Neural crest cell (in vitro differentiated cells): ENCODE measurements around the gene CLCNKA. TPM values are rescaled to one million over a fixed set of nuclear protein-coding genes. Genes with fewer than 3 reads are reported as not detected.

Experiments used
- DNase-seq: peaks from one replicate; pipeline ENCODE4 v3.0.0; 2021; ENCODE audit warnings: low read depth, mixed read lengths, low spot score
- H3K27ac Mint-ChIP-seq: one replicate; pipeline ENCODE4 v1.8.0; 2021; ENCODE audit warnings: mild to moderate bottlenecking, mixed read lengths; ENCODE audit not compliant: unreplicated experiment
- H3K27me3 Mint-ChIP-seq: 2 replicates; pipeline ENCODE4 v1.8.0; 2021; ENCODE audit warnings: low read depth, mild to moderate bottlenecking, mixed read lengths
- H3K36me3 Mint-ChIP-seq: 2 replicates; pipeline ENCODE4 v1.8.0; 2021; ENCODE audit warnings: low read depth, mild to moderate bottlenecking, mixed read lengths
- H3K4me1 Mint-ChIP-seq: 2 replicates; pipeline ENCODE4 v1.8.0; 2021; ENCODE audit warnings: mixed read lengths
- H3K4me3 Mint-ChIP-seq: one replicate; pipeline ENCODE4 v1.8.0; 2021; ENCODE audit warnings: mild to moderate bottlenecking, mixed read lengths
- H3K9me3 Mint-ChIP-seq: 2 replicates; pipeline ENCODE4 v1.8.0; 2021; ENCODE audit warnings: mixed read lengths
- total RNA-seq: library from RNA; stranded (reverse); gene quantifications from 2 replicates; pipeline ENCODE4 v1.2.1, GENCODE V29; 2021
- TF ChIP-seq, protein P1 (sequence below): fragments of 200-600 bp; sonication (generic); conservative IDR thresholded peaks from 2 replicates; pipeline ENCODE4 v1.5.0; 2021; ENCODE audit warnings: antibody characterized with exemption, mild to moderate bottlenecking

The CLCNKA gene
- total RNA-seq, 1 donor from 2014 or later: not detected

DNA sequence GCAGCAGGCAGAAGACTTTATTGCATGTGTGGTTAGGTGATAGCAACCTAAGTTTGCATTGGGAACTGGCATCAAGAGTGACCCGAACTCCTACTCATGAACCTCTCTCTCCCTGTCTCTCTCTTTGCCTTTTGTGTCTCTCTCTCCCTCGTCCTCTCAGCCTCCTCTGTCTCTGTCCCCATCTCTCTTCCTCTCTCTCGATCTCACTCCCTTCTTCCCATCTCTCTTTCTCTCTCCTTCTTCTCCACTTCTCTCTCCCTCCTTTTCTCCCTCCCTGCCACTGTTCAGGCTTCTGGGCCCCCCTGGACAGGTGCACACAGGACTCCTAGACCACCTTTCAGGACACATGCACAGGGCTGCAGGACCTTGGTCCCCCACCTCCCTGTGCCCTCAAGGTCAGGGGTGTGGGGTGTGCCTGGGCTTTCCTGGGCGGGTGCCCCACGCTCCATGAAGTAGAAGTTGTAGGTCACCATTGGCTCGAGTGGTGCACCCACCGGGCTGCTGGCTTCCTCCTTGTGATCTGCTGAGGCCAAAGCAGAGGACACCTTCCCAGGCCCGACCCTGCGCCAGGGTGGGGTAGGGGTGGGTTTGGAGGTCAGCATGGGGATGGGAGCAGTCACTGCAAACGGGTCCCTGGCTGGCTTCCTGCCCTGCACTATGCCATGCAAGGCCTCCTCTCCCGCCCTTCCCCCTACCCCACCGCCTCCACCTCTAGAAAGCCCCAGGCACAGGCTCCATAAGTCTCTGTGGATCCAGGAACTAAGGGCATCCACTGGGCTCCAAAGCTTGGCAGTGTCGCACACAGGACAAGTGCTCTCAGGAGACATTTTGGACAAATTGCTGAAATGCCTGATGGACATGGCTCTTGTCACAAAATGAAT, 32.7 kb upstream of the CLCNKA start:
- Mint-ChIP-seq H3K36me3 (no peaks in the 10 kb centered on the region), H3K4me3 (no peak overlapping the region), H3K27me3 (peaks cover 3% of the 10 kb centered on the region), H3K4me1 (peaks cover 4% of the 10 kb centered on the region), H3K9me3 (no peaks in the 10 kb centered on the region), H3K27ac (no peak overlapping the region)
- no peak for DNase-seq
- TF ChIP-seq, protein P1, sequence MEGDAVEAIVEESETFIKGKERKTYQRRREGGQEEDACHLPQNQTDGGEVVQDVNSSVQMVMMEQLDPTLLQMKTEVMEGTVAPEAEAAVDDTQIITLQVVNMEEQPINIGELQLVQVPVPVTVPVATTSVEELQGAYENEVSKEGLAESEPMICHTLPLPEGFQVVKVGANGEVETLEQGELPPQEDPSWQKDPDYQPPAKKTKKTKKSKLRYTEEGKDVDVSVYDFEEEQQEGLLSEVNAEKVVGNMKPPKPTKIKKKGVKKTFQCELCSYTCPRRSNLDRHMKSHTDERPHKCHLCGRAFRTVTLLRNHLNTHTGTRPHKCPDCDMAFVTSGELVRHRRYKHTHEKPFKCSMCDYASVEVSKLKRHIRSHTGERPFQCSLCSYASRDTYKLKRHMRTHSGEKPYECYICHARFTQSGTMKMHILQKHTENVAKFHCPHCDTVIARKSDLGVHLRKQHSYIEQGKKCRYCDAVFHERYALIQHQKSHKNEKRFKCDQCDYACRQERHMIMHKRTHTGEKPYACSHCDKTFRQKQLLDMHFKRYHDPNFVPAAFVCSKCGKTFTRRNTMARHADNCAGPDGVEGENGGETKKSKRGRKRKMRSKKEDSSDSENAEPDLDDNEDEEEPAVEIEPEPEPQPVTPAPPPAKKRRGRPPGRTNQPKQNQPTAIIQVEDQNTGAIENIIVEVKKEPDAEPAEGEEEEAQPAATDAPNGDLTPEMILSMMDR: no peak

DNA sequence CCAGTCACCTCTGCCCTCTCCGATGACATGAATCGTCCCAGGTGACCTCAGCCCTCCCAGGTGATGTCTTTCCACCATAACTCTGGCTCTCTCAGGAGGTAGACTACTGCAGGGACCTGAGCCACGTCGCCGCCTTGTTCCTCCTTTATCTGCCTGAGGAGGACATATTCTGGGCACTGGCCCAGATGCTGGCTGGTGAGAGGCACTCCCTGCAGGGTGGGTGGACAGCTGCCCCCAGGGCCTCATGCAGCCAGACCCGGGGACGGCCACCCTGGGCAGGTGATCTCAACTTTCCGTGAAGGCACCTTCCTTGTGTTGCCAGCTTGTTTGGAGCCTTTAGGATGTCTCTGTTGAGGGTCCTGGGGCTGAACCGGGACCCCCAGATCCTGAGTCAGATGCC, 32.1 kb upstream of the CLCNKA start:
- Mint-ChIP-seq H3K27ac (no peak overlapping the region), H3K9me3 (no peaks in the 10 kb centered on the region), H3K4me3 (no peak overlapping the region), H3K36me3 (no peaks in the 10 kb centered on the region), H3K4me1 (peaks cover 4% of the 10 kb centered on the region), H3K27me3 (no peaks in the 10 kb centered on the region)
- TF ChIP-seq, protein P1: no peak
- no peak for DNase-seq

DNA sequence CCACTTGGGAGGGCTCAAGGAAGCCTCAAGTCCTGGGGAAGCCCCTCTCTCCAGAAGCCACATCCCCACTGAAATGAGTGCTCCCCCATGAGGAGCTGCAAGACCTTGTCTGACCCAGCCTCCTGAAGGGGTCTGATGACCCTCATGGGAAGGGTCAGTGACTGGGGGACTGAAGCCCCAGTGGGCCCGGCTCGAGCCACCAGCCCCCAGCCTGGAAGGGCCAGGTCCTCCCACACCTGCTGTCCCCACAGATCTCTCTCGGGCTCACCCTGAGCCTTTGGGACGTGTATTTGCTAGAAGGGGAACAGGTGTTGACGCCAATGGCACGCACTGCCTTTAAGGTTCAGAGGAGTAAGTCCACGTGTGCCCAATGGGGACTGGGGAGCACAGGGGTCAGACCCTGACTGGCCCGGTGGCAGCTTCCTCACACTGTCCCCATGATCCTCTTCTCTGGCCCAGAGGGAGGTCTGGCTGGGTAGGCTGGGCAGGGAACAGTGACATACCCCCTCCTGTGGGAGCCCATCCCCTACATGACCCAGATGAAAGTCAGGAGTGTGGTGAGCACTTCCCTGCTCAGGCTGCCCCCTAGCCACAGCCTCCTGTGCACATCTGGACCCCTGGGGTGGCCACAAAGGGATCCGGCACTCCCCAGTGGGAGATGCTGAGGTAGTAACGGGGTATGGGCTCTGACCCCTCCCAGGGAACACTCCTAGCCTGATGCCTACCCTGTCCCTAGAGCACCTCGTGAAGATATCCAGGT, 30.2 kb upstream of the CLCNKA start:
- H3K27ac Mint-ChIP-seq: no peak overlapping the region
- no peak overlapping the region for H3K4me3 Mint-ChIP-seq
- no peak for DNase-seq
- TF ChIP-seq, protein P1: no peak
- H3K9me3 Mint-ChIP-seq: no peaks in the 10 kb centered on the region
- H3K4me1 Mint-ChIP-seq: peaks cover 4% of the 10 kb centered on the region
- no peaks in the 10 kb centered on the region for H3K36me3 Mint-ChIP-seq
- H3K27me3 Mint-ChIP-seq: no peaks in the 10 kb centered on the region

DNA sequence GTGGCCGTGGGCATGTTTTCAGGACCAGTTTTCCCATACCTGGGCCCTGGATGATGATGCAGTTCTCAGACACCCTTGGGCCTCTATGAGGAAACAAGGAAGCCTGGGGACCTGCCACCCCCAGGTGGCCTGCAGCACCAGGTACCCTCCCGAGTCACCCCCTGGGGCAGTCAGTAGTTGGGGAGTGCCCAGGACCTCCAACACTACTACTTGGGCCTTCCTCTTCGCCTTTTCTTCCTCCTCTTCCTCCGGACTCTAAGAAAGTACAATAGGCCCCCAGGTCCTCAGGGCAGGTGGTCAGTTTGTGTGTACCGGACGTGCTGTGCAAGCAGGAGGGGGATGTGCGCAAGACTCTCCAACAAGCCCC, 29.7 kb upstream of the CLCNKA start:
- H3K4me1 Mint-ChIP-seq: peaks cover 4% of the 10 kb centered on the region
- no peak for DNase-seq
- H3K9me3 Mint-ChIP-seq: no peaks in the 10 kb centered on the region
- no peak overlapping the region for H3K4me3 Mint-ChIP-seq
- no peaks in the 10 kb centered on the region for H3K27me3 Mint-ChIP-seq
- H3K27ac Mint-ChIP-seq: no peak overlapping the region
- H3K36me3 Mint-ChIP-seq: no peaks in the 10 kb centered on the region
- TF ChIP-seq, protein P1: no peak

DNA sequence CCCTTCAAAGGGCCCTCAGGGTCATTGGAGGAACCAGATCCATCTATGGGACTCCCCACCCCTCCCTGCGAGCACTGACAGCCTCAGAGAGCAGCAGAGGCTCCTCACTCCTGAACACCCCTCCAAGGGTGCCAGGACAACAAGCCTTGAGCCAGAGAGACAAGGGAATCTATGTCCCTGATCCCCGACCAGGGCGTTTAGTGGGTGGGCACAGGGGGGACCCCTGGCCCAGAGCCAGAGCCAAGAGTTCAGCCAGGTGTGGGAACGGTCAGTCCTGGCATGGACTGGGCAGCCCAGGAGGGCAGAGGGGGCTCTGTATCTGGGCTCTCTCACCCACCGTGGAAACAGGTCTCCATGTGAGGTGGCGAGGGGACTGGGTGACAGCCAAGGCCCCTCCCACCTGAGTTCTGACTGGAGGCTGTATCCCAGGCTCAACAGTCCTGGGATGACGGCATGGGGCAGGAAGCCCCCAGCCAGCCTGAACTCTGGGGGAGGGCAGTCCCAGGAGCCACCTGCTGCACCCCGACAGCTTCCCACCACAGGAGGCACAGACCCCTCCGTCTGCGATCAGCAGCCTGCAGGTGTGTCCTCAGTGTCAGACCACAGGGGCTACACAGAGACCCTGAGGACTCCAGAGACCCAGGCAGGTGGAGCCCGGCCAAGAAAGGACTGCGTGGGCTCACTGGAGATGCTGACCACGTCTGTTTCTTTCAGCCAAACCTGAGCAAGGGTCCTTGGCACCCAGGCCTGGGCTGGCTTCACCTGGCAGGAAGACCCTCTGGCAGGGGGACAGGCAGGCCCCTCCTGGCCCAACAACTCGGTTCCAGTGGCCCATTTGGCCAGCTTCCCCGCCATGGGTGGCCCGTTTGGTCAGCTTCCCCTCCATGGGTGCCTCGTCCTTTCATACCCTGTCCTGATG, 29.0 kb upstream of the CLCNKA start:
- Mint-ChIP-seq H3K4me3 (no peak overlapping the region), H3K27ac (no peak overlapping the region), H3K4me1 (peaks cover 4% of the 10 kb centered on the region), H3K9me3 (no peaks in the 10 kb centered on the region), H3K36me3 (no peaks in the 10 kb centered on the region), H3K27me3 (peaks cover under 1% of the 10 kb centered on the region)
- DNase-seq: no peak
- TF ChIP-seq, protein P1: no peak
